Fibroblast of skin of abdomen (primary cell): Measurements from ENCODE around the gene CACNG1.
A peak's percentile ranks its signal among the peaks of the same experiment; 100 is the strongest.
"Not testable (repeated sequence)": the region's sequence is repeated elsewhere in the genome, so short reads cannot be mapped to it uniquely, and the experiment has no call there.

ENCODE experiments used
- DNase-seq: peaks from one replicate; pipeline ENCODE4 v3.0.0-alpha.2; 2013

Gene CACNG1

DNA sequence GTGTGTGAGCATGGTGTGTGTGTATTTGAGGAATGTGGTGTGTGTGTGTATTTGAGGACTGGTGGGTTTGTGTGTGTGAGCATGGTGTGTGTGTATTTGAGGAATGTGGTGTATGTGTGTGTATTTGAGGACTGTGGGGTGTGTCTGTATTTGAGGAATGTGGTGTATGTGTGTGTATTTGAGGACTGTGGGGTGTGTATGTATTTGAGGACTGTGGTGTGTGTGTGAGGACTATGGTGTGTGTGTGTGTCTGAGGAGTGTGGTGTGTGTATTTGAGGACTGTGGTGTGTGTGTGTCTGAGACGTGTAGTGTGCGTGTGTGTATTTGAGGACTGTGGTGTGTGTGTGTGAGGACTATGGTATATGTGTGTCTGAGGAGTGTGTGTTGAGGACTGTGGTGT lies 18.0 kb upstream of the CACNG1 start:
- peak; percentile 4 for DNase-seq

DNA sequence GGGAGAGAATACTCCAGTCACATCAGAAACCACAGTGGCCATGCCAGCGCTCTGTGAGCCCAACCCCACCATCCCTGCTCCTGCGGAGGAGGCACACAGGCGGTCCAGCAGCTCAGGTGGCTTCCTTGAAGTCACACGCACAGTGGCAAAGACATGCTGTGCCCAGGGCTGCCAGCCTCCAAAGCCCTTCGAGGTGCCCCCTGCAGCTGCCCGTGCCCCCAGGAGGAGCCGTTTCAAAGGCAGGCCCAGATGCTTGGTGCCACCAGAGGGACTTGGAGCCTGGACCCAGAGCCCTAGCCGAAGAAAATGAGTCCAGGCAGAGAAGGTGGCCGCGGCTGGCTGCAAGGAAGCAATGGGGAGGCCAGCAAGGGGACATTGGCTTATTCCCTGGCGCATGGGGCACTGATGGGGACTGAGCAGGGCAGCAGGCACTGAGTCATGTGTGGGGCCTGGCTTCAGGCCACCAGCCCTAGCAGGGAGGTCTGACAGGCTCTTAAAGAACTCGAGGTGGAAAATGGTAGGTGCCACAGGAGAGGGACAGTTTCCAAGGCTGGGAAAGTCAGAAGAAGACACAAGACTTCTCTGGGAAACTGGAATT lies 17.2 kb upstream of the CACNG1 start:
- no peak for DNase-seq

DNA sequence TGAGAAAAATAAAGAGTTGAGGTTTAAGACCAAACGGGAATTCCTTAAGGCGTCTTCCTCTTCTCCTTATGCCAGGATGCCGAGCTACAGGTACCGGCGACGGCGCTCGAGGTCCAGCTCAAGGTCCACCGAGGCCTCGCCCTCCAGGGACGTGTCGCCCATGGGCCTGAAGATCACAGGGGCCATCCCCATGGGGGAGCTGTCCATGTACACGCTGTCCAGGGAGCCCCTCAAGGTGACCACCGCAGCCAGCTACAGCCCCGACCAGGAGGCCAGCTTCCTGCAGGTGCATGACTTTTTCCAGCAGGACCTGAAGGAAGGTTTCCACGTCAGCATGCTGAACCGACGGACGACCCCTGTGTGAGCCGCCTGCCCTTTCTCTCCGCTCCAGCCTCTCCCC lies 13.7 kb upstream of the CACNG1 start:
- DNase-seq = no peak

DNA sequence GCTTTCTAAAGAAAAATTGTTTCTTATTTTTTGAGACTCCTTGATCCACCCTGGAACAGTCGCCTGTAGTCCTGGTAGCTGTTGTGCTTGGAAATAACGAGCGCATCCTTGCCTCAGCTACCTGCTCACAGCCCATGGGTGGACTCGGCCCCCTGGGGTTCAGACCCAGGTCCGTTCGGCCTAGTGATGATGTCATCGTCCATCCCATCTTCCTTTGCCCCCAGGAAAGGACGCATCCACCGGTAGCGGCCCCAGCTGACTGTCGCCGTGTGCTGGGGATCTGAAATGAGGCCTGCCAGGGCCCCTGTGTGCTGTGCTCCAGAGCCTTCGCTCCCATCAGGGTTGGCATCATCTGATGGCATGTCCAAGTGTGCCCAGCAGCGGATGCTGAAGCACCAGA lies 12.0 kb upstream of the CACNG1 start:
- DNase-seq = no peak

DNA sequence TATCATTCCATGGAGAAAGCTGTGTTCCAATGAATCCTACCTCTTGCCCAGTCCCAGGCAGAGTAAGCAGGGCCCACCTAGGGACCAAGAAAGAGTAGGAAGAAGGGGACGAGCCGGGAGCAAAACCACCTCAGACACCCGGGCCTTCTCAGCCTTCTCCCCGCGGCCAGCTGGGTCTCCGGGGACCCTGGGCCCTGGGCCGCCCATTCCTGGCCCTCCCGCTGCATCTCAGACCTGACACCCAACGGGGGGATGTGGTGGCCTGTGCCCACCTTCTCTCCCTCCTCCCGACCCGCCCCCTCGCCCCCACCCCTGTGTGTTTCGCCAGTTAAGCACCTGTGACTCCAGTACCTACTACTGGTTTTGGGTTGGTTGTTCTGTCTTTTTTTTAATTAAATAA lies 11.4 kb upstream of the CACNG1 start:
- DNase-seq = no peak

DNA sequence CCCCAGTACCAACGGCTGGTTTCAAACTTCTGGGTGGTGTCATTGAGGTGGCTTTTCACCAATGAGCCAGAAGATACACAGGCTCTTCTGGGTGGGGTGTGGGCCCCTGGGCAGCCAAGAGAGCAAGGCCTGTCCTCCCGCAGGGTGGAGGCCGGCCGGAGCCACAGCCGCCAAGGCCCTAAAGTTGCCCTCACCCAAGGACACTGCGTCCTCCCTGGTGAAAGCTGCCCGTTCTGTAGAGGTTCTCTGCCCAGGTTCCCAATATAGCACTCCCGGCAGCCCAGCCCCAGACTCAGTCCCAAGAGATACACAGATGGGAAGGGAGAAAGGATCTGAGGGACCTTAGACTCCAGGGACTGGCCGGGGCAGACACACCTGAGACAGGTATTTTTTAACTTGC lies 10.7 kb upstream of the CACNG1 start:
- DNase-seq = no peak

DNA sequence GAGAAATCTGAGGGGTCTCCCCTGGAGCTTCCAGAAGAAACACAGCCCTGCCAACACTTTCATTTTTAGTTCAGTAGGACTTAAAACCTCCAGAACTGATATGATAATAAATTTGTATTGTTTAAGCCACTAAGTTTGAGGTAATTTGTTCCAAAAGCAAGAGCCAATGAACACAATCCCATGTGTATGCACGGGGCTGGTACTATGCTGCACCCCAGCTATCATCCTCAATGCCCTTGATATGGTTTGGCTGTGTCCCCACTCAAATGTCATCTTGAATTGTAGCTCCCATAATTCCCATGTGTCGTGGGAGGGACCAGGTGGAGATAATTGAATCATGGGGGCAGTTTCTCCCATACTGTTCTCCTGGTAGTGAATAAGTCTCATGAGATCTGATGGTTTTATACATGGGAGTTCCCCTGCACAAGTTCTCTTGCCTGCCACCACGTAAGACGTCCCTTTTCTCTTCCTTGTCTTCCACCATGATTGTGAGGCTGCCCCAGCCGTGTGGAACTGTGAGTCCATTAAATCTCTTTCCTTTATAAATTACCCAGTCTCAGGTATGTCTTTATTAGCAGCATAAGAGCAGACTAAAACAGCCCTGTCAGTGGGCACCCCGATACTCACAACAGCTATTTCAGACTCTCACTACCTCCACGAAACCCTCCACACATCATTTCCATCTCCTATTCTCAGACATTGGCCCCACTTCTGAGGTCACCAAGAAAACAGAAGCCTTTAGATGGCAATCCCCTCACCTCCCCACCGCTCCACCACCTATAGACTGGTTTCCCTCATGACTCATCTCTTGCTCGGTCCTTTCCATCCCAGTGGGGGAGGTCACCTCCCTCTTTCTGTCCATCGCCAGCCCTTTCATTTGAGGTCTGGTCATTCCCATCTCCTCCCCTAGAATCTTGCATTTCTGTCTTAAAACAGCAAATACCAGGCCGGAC lies 8.9 kb upstream of the CACNG1 start:
- DNase-seq = no peak

DNA sequence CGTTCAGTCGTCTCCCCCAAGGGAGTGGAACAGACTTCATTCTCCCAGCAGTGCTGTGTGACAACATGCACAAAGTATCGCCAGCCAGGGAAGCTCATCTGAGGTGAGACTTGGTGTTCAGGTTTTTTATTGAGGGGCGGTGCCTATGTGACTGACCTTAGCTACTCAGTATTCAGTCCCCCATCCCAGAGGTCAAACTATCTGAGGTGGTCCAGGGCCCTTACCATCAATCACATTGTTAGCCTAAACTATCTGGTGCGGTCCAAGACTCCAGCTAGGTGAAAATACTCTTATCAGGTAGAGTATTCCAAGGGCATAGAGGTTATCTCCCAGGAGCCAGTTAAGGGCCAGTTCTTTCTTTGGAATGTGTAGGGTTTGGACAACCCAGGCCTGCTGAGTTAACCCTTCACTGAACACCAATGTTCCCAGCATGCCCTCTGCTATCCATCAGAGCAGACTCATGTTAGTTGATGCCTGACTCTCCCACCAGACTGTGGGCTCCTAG lies 5.4 kb upstream of the CACNG1 start:
- DNase-seq = no peak

DNA sequence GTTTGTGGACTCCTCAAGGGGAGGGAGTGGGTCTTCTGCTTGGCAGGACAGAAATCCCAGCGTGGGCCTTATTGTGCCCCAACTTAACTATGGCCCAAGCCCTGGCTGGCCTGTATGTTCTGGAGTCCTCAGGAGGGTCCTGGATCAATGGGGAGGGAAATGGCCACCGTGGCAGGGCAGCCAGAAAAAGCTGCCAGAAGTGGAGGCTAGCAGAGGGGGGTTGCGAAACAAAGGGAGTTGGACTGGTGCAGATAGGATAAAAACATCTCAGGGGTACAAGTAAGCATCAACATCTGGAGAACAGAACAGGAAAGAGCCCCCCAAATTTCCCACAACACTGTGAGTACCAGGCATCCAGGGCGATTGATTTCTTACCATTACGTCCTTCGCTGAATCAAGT lies 3.7 kb upstream of the CACNG1 start:
- no peak for DNase-seq

DNA sequence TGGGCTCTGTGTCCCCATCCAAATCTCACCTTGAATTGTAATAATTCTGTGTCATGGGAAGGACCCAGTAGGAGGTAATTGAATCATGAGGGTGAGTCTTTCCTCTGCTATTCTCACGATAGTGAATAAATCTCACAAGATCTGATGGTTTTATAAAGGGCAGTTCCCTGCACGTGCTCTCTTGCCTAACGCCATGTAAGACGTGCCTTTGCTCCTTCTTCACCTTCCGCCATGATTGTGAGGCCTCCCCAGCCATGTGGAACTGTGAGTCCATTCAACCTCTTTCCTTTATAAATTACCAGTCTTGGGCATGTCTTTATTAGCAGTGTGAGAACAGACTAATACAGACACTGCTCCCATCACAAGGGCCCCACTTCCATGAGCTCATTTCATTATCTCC lies 3.2 kb upstream of the CACNG1 start:
- DNase-seq = not testable (repeated sequence)

DNA sequence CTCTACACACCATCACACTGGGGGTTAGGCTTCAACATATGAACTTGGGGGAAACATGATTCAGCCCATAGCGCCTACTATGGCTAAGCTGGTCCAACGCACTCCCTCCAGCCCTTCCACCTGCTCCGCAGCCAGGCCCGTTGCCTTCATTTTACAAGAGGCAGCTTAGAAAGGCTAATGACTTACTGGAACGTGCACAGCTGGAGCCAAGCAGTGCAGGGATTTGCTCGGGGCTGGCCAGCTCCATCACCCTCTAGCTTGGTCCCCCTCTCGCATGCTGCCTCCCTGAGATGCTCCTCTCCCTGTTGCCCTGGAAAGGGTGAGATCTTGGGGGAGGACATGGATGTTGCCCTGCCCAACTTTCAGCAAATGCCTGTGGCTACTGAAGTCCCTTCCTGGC lies 2.8 kb upstream of the CACNG1 start:
- DNase-seq = no peak

DNA sequence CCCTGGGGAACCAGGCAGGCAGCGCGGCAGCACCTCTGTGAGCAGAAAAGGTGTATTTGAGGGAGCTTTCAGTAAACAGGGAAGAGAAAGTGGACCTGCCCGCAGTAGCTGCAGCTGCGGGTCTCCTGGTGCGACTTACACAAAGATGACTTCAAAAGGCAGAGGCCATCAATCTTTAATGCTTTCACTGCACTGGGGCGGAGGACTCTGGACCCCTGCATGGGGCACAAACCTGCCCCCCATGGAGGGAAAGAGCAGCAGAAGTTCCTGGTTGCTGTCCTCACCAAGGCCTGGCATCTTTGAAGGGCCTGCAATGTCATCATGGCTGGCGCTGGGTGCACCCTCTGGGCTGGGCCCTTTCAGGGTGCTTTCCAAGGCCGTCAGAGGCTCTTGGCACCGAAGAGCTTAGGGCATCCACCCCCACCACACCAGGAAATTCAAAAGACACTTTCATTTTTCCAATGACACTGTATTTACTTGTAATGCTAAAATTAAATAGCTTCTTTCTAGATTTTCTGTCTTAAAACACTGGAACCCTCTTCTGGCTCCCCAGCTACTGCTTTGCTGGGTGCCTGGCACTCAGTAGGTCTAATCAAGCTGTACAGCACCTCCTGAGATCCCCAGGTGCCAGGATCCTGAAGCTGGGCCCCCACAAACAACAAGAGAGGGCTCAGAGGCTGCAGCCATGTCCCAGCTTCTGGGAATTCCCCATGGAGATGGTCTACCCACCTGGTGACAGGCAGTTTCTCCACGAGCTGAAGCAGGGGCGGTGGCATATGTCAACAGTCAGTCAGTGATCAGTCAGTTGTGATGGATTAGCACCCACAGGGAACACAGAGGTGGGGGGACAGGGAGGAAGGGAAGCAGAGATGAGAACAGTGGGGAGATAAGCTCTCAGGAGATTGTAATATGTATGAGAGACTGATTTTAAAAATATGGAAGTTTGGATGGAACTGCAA lies 2.1 kb upstream of the CACNG1 start:
- no peak for DNase-seq

DNA sequence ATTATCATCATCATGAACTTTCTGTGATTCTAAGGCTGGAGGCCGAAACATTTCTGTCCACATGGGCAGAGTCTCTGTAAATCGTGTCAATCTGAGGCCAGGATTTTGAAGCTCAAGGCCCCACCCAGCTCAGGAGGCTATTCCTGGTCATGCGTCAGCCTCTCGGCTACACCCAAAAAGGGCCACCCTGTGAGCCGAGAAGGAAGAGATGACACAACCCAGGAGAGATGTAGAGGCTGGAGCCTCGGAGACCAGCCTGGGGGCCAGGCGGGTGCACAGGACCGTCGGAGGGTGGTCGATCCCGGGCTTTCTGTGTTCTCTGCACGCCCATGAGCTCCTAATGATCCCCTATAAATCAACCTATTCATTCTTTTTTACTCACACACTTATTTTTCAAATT lies 1.1 kb upstream of the CACNG1 start:
- no peak for DNase-seq

DNA sequence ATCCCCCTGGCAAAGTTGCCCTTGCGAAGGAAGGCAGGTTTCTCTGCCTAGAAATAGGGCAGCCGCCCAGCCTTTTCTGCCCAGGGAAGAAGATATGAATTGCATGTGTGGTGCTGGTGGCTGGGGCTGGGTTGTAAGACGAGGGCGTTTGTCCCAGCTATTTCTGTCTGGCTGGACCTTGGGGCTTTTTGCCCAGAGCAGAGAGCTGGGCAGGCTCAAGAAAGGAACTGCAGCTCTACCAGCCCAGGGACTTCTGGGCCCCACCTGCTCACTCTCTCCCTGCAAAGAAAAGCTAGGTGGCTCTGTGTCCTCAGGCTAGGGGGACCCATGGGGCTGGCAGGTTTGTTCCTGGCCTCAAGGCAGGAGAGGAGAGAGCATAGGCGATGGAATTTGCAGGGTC lies 586 bp downstream of the CACNG1 start:
- no peak for DNase-seq

DNA sequence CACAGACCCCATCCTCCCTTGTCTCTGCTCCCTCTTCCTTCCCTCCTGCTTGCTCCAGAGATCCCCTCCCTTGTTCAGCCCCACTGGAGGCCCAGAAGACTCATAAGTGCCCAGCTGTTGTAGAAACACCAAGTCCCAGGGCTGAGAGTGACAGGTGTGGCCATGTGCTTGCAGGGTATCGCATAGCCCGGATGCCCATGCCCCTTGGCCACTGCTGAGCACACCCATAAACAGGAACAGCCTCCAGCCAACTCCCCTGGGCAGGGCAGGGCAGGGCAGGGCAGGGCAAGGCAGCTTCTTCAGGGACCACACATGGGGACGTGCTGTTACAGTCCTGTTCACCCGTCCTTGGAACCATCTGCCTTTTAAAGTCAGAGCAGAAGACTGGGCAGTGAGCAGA lies 2.0 kb downstream of the CACNG1 start:
- DNase-seq = no peak

DNA sequence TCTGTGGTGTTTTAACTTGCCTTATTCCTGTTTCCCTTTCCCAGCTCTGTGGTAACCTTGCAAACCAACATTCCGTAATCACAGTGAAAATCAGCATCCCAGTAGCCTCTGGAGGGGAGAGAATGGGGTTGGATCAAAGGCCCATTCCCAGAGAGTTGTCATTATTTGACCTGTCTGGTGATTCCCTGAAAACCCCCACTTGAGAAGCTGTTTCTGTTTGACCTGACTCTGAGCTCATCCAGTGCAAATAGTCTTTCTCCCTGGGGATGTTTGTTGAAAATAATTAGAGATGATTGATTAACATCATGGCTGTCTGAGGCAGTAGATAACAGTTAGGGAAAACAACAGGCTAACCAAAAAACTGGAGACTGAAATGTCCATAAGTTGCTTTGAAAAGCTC lies 3.0 kb downstream of the CACNG1 start:
- no peak for DNase-seq

DNA sequence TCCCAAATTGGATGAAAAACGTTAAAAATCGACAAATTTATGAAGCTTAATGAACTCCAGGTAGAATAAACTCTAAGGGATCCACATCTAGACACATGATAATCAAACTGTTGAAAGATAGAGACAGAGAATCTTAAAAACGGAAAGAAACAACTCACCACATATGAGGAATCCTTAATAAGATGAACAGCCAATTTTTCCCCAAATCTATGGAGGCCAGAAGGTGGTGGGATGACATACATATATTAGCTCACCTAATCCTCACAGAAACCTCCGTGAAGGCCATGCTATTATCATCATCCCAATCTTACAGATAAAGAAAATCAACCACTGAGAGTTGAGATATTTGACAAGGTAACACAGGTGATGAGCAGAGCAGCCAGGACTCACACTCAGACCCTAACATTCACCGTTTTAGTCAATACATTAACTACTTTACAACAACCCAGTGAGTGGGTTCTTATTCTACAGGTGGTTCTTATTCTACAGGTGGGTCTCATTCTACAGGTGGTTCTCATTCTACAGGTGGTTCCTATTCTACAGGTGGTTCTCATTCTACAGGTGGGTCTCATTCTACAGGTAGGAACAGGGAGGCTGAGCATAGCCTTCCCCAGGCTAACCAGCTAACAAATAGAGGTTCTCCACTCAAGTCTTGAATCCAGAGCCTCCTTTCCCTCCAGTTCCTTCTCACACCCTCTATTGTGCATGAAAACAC lies 4.8 kb downstream of the CACNG1 start:
- DNase-seq = no peak

DNA sequence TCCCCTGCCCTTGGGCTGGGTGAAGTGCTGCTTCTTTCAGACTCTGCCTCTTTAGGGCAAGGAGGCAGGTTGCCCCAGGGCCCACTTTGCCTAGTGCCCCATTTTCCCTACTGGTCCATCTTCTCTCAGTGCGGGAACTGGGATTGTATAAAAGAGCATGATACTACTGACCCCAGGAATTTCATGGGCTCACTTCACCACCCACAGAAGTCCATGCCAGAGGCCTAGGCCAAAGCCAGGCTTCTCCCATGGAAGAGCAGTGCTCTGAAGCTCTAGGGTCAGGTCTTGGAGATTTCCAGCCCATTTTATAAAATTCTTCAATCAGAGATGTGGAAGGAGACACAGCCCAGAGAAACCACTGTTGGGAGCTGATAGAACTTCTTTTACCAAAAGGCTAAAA lies 5.7 kb downstream of the CACNG1 start:
- no peak for DNase-seq

DNA sequence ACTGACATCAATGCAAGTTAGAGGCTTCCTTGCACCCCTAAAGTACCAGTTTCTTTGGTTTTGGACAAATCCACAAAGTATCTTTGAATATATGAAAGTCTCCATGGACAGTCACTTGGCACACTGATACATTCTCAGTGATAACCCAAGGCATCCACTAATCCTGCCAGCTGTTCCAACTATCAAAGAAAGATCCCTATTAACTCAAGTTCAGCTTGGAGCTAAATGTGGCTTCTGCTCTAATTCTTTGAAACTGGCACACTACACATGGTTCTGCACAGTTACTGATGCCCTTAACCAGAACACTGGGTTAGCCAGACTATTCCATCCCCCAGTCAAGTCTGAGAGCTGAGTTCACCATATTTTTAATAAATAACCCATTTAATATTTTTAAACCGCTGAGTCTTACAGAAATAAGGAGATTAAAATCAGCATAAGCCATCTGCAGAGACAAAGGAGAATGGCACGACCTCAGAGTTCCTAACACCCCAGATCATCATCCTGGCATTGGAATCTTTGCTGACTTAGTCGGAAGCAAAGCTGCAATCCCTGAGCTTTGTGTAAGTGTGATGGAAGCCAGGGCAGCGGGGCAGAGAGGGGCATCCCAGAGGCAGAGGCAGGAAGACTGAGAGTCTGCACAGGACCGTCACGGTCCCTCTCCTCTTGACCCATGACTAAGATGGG lies 6.3 kb downstream of the CACNG1 start:
- DNase-seq = no peak

DNA sequence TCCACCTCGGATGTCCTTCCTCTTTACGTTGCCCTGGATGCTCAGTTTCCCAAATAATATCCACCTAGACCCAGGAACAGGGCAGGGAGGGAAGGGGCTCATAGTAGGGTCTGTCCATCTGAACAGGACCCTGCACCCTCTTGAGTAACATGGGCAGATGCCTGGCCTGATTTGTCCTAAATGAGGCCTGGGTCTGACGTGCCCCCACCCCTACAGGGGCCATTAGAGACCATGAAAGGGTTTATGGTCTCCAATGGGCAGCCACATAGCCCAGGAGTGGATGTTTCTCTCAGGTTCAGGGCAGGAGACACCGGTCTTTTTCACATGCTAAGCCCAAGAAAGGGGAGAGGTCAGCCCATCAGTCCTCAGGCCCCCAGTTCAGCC lies 6.8 kb downstream of the CACNG1 start:
- no peak for DNase-seq

DNA sequence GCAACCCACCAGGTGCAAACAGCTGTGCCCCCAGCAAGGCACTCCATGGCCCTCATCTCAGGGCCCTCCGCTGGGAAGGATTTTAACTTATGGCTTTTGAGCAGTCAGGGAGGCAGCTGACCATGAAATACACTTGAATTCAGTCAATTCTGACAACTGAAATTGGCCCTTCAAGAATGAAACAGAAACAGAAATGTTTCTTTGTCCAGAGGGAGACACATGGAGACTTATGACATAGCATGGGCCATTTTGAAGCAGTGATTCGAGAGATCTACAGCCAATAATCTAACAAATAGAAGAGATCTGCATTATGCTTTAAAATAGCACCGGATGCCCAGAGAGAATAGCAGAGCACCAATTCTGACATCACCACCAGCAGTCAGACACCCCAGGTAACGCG lies 7.5 kb downstream of the CACNG1 start:
- DNase-seq = no peak
